Activated T-cell treated with anti-CD3 and anti-CD28 coated beads, Interleukin-2, amount 50 U/mL, for 24 hours (primary cell): ENCODE measurements around the gene FAM20B.
A peak's percentile ranks its signal among the peaks of the same experiment; 100 is the strongest.

Experiments
- DNase-seq: peaks from one replicate; pipeline ENCODE4 v3.0.0-alpha.2; 2020
- H3K27ac Mint-ChIP-seq: 2 replicates; pipeline ENCODE4 v1.8.0; 2020; ENCODE audit warnings: mild to moderate bottlenecking, mixed read lengths
- H3K27me3 Mint-ChIP-seq: 2 replicates; pipeline ENCODE4 v1.8.0; 2020; ENCODE audit warnings: mixed read lengths
- H3K36me3 Mint-ChIP-seq: 2 replicates; pipeline ENCODE4 v1.8.0; 2020; ENCODE audit warnings: low read depth, mixed read lengths
- H3K4me1 Mint-ChIP-seq: 2 replicates; pipeline ENCODE4 v1.8.0; 2020; ENCODE audit warnings: low read depth, mixed read lengths
- H3K4me3 Mint-ChIP-seq: 2 replicates; pipeline ENCODE4 v1.8.0; 2020; ENCODE audit warnings: mild to moderate bottlenecking, moderate library complexity, mixed read lengths
- H3K9me3 Mint-ChIP-seq: 2 replicates; pipeline ENCODE4 v1.8.0; 2020; ENCODE audit warnings: mixed read lengths

FAM20B gene

GRCh38 chr1:179014123-179014522, 11.6 kb upstream of the FAM20B start:
- Mint-ChIP-seq H3K4me1 (peaks cover 2% of the 10 kb centered on the region), H3K36me3 (no peaks in the 10 kb centered on the region), H3K4me3 (no peak overlapping the region), H3K27me3 (no peaks in the 10 kb centered on the region), H3K9me3 (no peaks in the 10 kb centered on the region), H3K27ac (no peak overlapping the region)
- DNase-seq = no peak

DNA sequence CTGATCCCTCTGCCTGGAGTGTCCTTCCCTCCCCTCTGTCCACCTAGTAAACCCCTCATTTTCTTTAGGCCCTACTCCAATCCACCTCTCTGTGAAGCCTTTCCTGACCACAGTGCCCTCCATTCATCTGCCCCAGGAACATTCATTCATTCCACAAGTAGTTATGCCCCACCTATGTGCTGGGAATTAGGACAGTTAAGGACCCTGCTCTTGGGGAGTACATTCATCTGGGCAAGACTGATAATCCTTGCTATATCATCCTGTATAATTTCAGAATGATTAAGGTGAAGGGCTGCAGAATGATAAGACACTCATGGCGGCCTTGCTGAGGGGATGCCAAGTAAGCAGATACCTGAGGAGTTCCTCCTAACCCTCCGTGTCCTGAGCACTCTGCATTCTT, 10.3 kb upstream of the FAM20B start:
- Mint-ChIP-seq H3K27me3 (no peaks in the 10 kb centered on the region), H3K4me3 (no peak overlapping the region), H3K4me1 (peaks cover 2% of the 10 kb centered on the region), H3K9me3 (no peaks in the 10 kb centered on the region), H3K27ac (no peak overlapping the region), H3K36me3 (no peaks in the 10 kb centered on the region)
- no peak for DNase-seq

- H3K4me3 Mint-ChIP-seq = no peak overlapping the region
- no peaks in the 10 kb centered on the region for H3K27me3 Mint-ChIP-seq
- H3K27ac Mint-ChIP-seq = no peak overlapping the region
- no peak for DNase-seq
- H3K36me3 Mint-ChIP-seq = no peaks in the 10 kb centered on the region
- H3K9me3 Mint-ChIP-seq = no peaks in the 10 kb centered on the region
- H3K4me1 Mint-ChIP-seq = peaks cover 2% of the 10 kb centered on the region
Observed at GRCh38 chr1:179016706-179017382, 8.8 kb upstream of the FAM20B start.

- H3K4me3 Mint-ChIP-seq = no peak overlapping the region
- no peaks in the 10 kb centered on the region for H3K27me3 Mint-ChIP-seq
- DNase-seq = no peak
- H3K4me1 Mint-ChIP-seq = peaks cover 2% of the 10 kb centered on the region
- no peak overlapping the region for H3K27ac Mint-ChIP-seq
- H3K9me3 Mint-ChIP-seq = no peaks in the 10 kb centered on the region
- H3K36me3 Mint-ChIP-seq = no peaks in the 10 kb centered on the region
Observed at GRCh38 chr1:179017383-179018326, 8.0 kb upstream of the FAM20B start.

DNA sequence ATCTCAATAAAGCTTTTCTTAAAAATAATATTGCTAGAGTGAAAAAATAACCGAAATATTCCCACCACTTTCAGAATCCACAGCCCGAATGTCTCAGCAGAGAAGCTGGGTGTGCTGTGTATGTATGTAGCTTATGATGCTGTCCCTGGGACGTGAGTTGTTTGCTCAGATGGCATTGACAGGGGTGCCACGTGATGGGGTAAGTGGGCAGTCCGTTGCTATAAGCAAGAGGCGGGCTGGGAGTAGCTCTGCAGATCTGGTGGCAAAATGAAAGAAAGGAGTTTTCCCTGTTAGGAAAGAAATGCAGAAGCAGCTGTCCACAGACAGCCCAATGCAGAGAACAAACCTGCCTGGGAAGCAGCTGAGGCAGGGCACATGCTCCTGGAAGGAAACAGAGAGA, 3.8 kb upstream of the FAM20B start:
- H3K4me3 Mint-ChIP-seq = no peak overlapping the region
- H3K4me1 Mint-ChIP-seq = peaks cover 10% of the 10 kb centered on the region
- peaks cover 4% of the 10 kb centered on the region for H3K36me3 Mint-ChIP-seq
- no peak overlapping the region for H3K27ac Mint-ChIP-seq
- no peaks in the 10 kb centered on the region for H3K9me3 Mint-ChIP-seq
- no peaks in the 10 kb centered on the region for H3K27me3 Mint-ChIP-seq
- DNase-seq = no peak

GRCh38 chr1:179023946-179024650, 1.6 kb upstream of the FAM20B start:
- no peak overlapping the region for H3K4me3 Mint-ChIP-seq
- peaks cover 25% of the 10 kb centered on the region for H3K4me1 Mint-ChIP-seq
- no peak overlapping the region for H3K27ac Mint-ChIP-seq
- no peaks in the 10 kb centered on the region for H3K9me3 Mint-ChIP-seq
- no peaks in the 10 kb centered on the region for H3K27me3 Mint-ChIP-seq
- H3K36me3 Mint-ChIP-seq = peaks cover 4% of the 10 kb centered on the region
- DNase-seq = no peak

GRCh38 chr1:179025975-179026812, 500 bp downstream of the FAM20B start:
- Mint-ChIP-seq H3K4me1 (peaks cover 45% of the 10 kb centered on the region), H3K9me3 (no peaks in the 10 kb centered on the region), H3K27me3 (no peaks in the 10 kb centered on the region), H3K27ac (peak overlapping the region; percentile 94), H3K4me3 (peak overlapping the region; percentile 91), H3K36me3 (peaks cover 4% of the 10 kb centered on the region)
- peak; percentile 86 for DNase-seq

DNA sequence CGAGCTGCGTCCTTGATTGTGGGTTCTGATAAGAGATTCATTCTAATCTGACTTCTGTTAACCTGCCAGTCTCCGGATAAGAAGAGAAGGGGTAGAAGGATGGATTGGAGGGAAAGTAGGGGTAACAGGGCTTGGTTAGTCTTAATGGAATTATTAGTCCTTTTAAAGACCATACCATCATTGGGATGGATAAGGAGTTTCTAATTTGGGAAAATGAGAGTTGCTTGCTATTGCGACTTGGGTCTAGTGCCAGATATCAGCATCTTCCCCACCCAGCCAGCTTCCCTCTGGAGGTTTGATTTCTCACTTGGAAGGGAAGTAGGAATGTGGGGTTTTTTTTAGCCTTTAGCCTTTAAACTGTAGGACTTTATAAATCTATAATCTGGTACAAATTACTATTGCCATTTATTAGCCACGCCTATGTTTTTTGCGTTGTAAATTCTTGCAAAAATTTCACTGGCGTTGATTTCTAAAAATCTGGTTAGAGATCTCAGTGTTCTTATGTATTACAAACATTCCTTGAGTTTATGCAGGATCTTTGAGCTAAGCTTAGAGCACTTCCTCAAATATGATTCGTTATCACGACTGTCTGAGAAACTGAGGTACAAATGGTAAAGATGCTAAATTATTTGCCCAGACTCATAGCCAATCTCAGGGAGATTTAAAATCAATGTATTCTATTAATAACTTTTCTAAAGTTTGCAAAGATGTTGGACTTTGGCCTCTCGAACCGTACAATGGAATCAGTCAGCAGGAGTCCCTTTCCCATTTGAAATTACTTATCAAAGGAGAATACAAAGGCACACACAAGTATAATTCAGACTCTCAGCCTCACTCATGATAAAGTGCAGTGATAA, 1.3 kb downstream of the FAM20B start:
- Mint-ChIP-seq H3K27ac (peak overlapping the region; percentile 94), H3K36me3 (peaks cover 4% of the 10 kb centered on the region), H3K4me3 (peak overlapping the region; percentile 91), H3K4me1 (peaks cover 53% of the 10 kb centered on the region), H3K27me3 (no peaks in the 10 kb centered on the region), H3K9me3 (no peaks in the 10 kb centered on the region)
- DNase-seq = no peak

DNA sequence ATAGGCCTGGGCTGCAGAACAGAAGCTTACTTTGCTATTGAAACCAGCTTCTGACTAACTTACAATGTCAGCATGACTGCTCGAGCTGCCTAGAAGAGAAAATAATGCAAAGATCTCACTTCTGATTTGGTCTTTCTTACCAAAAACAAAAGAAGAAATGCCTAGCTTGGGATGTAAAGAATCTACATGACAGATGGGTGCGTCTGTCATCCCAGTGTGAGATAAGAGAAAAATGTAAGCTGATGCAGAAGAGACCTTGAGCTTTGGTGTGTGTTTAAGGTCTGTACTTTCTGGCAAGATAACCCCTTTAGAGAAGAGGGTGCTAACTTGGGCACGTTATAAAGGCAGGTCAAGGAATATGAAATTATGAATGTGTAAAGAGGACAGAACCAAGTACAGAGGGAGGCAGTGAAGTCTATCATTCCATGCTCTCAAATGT, 3.6 kb downstream of the FAM20B start:
- Mint-ChIP-seq H3K4me3 (no peak overlapping the region), H3K27me3 (no peaks in the 10 kb centered on the region), H3K27ac (peak overlapping the region; percentile 3), H3K4me1 (peaks cover 70% of the 10 kb centered on the region), H3K9me3 (no peaks in the 10 kb centered on the region), H3K36me3 (peaks cover 6% of the 10 kb centered on the region)
- DNase-seq = no peak

- Mint-ChIP-seq H3K27me3 (no peaks in the 10 kb centered on the region), H3K36me3 (peaks cover 6% of the 10 kb centered on the region), H3K9me3 (no peaks in the 10 kb centered on the region), H3K4me3 (no peak overlapping the region), H3K4me1 (peaks cover 77% of the 10 kb centered on the region), H3K27ac (no peak overlapping the region)
- no peak for DNase-seq
Observed at GRCh38 chr1:179030130-179030529, 4.4 kb downstream of the FAM20B start.

DNA sequence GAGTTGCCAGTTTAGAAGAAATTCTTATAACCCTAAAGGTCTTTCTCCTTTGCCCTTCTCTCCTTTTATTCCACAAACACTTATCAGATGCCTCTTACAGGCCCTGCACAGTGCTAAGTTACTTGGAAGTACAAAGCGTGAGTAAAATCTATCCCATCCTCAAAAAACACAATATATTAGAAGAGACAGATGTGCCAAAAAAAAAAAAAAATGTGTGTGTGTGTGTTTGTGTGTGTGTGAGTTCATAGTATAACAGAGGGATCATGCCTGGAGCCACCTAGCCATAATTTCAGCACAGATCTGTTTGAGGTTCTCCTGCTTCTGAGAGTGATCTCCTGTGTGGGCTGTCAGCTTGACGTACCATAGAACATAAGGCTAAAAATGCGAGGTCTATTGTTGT, 5.0 kb downstream of the FAM20B start:
- no peak overlapping the region for H3K4me3 Mint-ChIP-seq
- H3K4me1 Mint-ChIP-seq = peaks cover 79% of the 10 kb centered on the region
- H3K9me3 Mint-ChIP-seq = no peaks in the 10 kb centered on the region
- no peak overlapping the region for H3K27ac Mint-ChIP-seq
- DNase-seq = no peak
- no peaks in the 10 kb centered on the region for H3K27me3 Mint-ChIP-seq
- peaks cover 6% of the 10 kb centered on the region for H3K36me3 Mint-ChIP-seq

- Mint-ChIP-seq H3K27me3 (no peaks in the 10 kb centered on the region), H3K4me3 (no peak overlapping the region), H3K9me3 (no peaks in the 10 kb centered on the region), H3K27ac (no peak overlapping the region), H3K36me3 (peaks cover 6% of the 10 kb centered on the region), H3K4me1 (peaks cover 83% of the 10 kb centered on the region)
- no peak for DNase-seq
Observed at GRCh38 chr1:179031284-179031683, 5.6 kb downstream of the FAM20B start.

DNA sequence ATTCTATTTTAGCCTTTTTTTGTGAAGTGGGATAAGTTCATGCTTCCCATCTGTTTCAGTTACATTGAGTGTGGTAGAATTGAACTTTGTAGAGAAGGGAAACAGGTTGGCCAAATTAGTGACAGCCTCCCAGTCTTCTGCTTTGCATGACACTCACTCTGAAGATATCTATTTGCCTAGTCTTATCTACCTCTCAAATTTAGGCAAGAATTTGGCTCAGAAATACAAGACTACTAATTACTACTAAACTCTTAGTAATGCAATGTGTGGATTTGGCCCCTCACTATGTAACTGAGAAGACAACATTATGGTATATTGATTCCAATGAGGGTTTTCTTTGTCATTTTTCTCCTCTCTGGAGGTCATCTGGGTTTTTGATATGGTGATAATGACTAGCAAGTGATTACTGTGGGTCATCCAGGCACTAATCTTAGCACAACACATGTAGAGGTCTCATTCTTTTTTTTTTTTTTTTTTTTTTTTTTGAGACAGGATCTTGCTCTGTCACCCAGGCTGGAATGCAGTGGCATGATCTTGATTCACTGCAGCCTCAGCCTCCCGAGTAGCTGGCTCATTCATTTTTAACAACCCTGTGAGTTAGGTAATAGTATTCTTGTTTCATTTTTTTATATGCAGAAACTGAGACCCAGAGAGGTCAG, 6.3 kb downstream of the FAM20B start:
- peaks cover 87% of the 10 kb centered on the region for H3K4me1 Mint-ChIP-seq
- H3K4me3 Mint-ChIP-seq = no peak overlapping the region
- H3K36me3 Mint-ChIP-seq = peaks cover 3% of the 10 kb centered on the region
- no peak for DNase-seq
- H3K27me3 Mint-ChIP-seq = no peaks in the 10 kb centered on the region
- no peaks in the 10 kb centered on the region for H3K9me3 Mint-ChIP-seq
- H3K27ac Mint-ChIP-seq = no peak overlapping the region
